HEK293 (cell line): ENCODE measurements around the gene SPRED3.
A peak's percentile ranks its signal among the peaks of the same experiment; 100 is the strongest.

Experiments
- CTCF ChIA-PET: fragments of 350-600 bp; formaldehyde crosslinking; extraction: SDS; loops from one replicate; lab custom pipeline; 2021; ENCODE audit warnings: antibody characterized with exemption; lab: Yijun Ruan, JAX
- POLR2A ChIA-PET: fragments of 300-600 bp; formaldehyde crosslinking; extraction: SDS; loops from one replicate; lab custom pipeline; 2020; ENCODE audit warnings: antibody characterized with exemption, inconsistent platforms; lab: Yijun Ruan, JAX
- H3K27ac ChIP-seq: fragments of 200-500 bp; sonication (Bioruptor generic); 2 replicates; pipeline ENCODE4 v1.5.1; 2014; ENCODE audit warnings: low read depth, low read length, control low read depth, inconsistent platforms; ENCODE audit errors: extremely low read depth
- H3K36me3 ChIP-seq, 2 experiments: fragments of 200-500 bp in 1 of 2; sonication (Bioruptor generic) in 1 of 2; 1 replicate in 1 of 2; 2 replicates in 1 of 2; pipeline ENCODE4 v1.5.1; 2014 to 2017; ENCODE audit warnings: inconsistent platforms in 2 of 2, low read length in 2 of 2; ENCODE audit not compliant: control insufficient read depth in 2 of 2, insufficient read depth in 1 of 2
- H3K4me1 ChIP-seq: fragments of 200-500 bp; sonication (Bioruptor generic); 2 replicates; pipeline ENCODE4 v1.5.1; 2014; ENCODE audit warnings: mild to moderate bottlenecking, low read length, inconsistent platforms; ENCODE audit not compliant: control insufficient read depth, insufficient read depth
- H3K4me3 ChIP-seq: 2 replicates; pipeline ENCODE4 v1.5.1; 2011; ENCODE audit warnings: low read depth, mild to moderate bottlenecking, control low read depth, low read length, moderate library complexity
- H3K9me3 ChIP-seq: fragments of 200-500 bp; sonication (Bioruptor generic); 2 replicates; pipeline ENCODE4 v1.5.1; 2014; ENCODE audit warnings: low read depth, low read length, inconsistent platforms; ENCODE audit not compliant: control insufficient read depth, insufficient read depth
- GLIS1 ChIP-seq: fragments of 450-650 bp; formaldehyde crosslinking; IDR thresholded peaks from 2 replicates; pipeline ENCODE4 v1.5.1; 2016; ENCODE audit warnings: missing biosample characterization, missing genetic modification characterization
- HOXD13 ChIP-seq: sonication (generic); formaldehyde crosslinking; IDR thresholded peaks from 2 replicates; pipeline ENCODE4 v1.8.0; 2022; ENCODE audit warnings: missing genetic modification reagents, borderline replicate concordance
- OSR2 ChIP-seq: fragments of 450-650 bp; formaldehyde crosslinking; IDR thresholded peaks from 2 replicates; pipeline ENCODE4 v1.5.1; 2016; ENCODE audit warnings: missing biosample characterization, missing genetic modification characterization
- SP7 ChIP-seq: fragments of 450-650 bp; formaldehyde crosslinking; IDR thresholded peaks from 2 replicates; pipeline ENCODE4 v1.5.1; 2016; ENCODE audit warnings: missing biosample characterization, missing genetic modification characterization
- ZBTB8A ChIP-seq: fragments of 450-650 bp; formaldehyde crosslinking; IDR thresholded peaks from 2 replicates; pipeline ENCODE4 v1.5.1; 2016; ENCODE audit warnings: missing biosample characterization, missing genetic modification characterization
- ZFP41 ChIP-seq: fragments of 450-650 bp; formaldehyde crosslinking; IDR thresholded peaks from 2 replicates; pipeline ENCODE4 v1.5.1; 2016; ENCODE audit warnings: missing biosample characterization, missing genetic modification characterization, borderline replicate concordance
- ZNF133 ChIP-seq: fragments of 450-650 bp; formaldehyde crosslinking; IDR thresholded peaks from 2 replicates; pipeline ENCODE4 v1.5.1; 2016; ENCODE audit warnings: missing biosample characterization, missing genetic modification characterization
- ZNF146 ChIP-seq: fragments of 450-650 bp; formaldehyde crosslinking; IDR thresholded peaks from 2 replicates; pipeline ENCODE4 v1.5.1; 2016; ENCODE audit warnings: missing biosample characterization, missing genetic modification characterization
- ZNF2 ChIP-seq: fragments of 450-650 bp; formaldehyde crosslinking; IDR thresholded peaks from 2 replicates; pipeline ENCODE4 v1.5.1; 2016; ENCODE audit warnings: missing biosample characterization, missing genetic modification characterization
- ZNF266 ChIP-seq: fragments of 450-650 bp; formaldehyde crosslinking; IDR thresholded peaks from 2 replicates; pipeline ENCODE4 v1.5.1; 2016; ENCODE audit warnings: missing biosample characterization, missing genetic modification characterization, low read depth
- ZNF423 ChIP-seq: fragments of 450-650 bp; formaldehyde crosslinking; IDR thresholded peaks from 2 replicates; pipeline ENCODE4 v1.5.1; 2016; ENCODE audit warnings: missing biosample characterization, missing genetic modification characterization
- ZNF514 ChIP-seq: fragments of 450-650 bp; formaldehyde crosslinking; IDR thresholded peaks from 2 replicates; pipeline ENCODE4 v1.5.1; 2016; ENCODE audit warnings: missing biosample characterization, missing genetic modification characterization
- ZNF548 ChIP-seq: fragments of 450-650 bp; formaldehyde crosslinking; IDR thresholded peaks from 2 replicates; pipeline ENCODE4 v1.5.1; 2016; ENCODE audit warnings: missing biosample characterization, missing genetic modification characterization
- ZNF621 ChIP-seq: fragments of 450-650 bp; formaldehyde crosslinking; IDR thresholded peaks from 2 replicates; pipeline ENCODE4 v1.5.1; 2017; ENCODE audit warnings: missing biosample characterization, missing genetic modification characterization
- ZNF670 ChIP-seq: fragments of 450-650 bp; formaldehyde crosslinking; IDR thresholded peaks from 2 replicates; pipeline ENCODE4 v1.5.1; 2016; ENCODE audit warnings: missing biosample characterization, missing genetic modification characterization, low read depth
- ZSCAN16 ChIP-seq: fragments of 450-650 bp; formaldehyde crosslinking; IDR thresholded peaks from 2 replicates; pipeline ENCODE4 v1.5.1; 2016; ENCODE audit warnings: missing biosample characterization, missing genetic modification characterization
- TF ChIP-seq, protein P1 (sequence below): fragments of 450-650 bp; formaldehyde crosslinking; IDR thresholded peaks from 2 replicates; pipeline ENCODE4 v1.5.1; 2017; ENCODE audit warnings: missing biosample characterization, missing genetic modification characterization
- TF ChIP-seq, protein P2 (sequence below): fragments of 450-650 bp; formaldehyde crosslinking; IDR thresholded peaks from 2 replicates; pipeline ENCODE4 v1.5.1; 2016; ENCODE audit warnings: missing biosample characterization, missing genetic modification characterization
- TF ChIP-seq, protein P3 (sequence below): fragments of 450-650 bp; formaldehyde crosslinking; IDR thresholded peaks from 2 replicates; pipeline ENCODE4 v1.5.1; 2016; ENCODE audit warnings: missing biosample characterization, missing genetic modification characterization, borderline replicate concordance
- TF ChIP-seq, protein P4 (sequence below): fragments of 450-650 bp; formaldehyde crosslinking; IDR thresholded peaks from 2 replicates; pipeline ENCODE4 v1.5.0; 2017; ENCODE audit warnings: missing biosample characterization, missing genetic modification characterization, borderline replicate concordance
- TF ChIP-seq, protein P5 (sequence below): fragments of 450-650 bp; formaldehyde crosslinking; IDR thresholded peaks from 2 replicates; pipeline ENCODE4 v1.5.1; 2016; ENCODE audit warnings: missing biosample characterization, missing genetic modification characterization
- TF ChIP-seq, protein P6 (sequence below): fragments of 450-650 bp; IDR thresholded peaks from 2 replicates; pipeline ENCODE4 v1.5.1; 2018; ENCODE audit warnings: missing biosample characterization, mild to moderate bottlenecking, missing genetic modification characterization

The SPRED3 gene

DNA sequence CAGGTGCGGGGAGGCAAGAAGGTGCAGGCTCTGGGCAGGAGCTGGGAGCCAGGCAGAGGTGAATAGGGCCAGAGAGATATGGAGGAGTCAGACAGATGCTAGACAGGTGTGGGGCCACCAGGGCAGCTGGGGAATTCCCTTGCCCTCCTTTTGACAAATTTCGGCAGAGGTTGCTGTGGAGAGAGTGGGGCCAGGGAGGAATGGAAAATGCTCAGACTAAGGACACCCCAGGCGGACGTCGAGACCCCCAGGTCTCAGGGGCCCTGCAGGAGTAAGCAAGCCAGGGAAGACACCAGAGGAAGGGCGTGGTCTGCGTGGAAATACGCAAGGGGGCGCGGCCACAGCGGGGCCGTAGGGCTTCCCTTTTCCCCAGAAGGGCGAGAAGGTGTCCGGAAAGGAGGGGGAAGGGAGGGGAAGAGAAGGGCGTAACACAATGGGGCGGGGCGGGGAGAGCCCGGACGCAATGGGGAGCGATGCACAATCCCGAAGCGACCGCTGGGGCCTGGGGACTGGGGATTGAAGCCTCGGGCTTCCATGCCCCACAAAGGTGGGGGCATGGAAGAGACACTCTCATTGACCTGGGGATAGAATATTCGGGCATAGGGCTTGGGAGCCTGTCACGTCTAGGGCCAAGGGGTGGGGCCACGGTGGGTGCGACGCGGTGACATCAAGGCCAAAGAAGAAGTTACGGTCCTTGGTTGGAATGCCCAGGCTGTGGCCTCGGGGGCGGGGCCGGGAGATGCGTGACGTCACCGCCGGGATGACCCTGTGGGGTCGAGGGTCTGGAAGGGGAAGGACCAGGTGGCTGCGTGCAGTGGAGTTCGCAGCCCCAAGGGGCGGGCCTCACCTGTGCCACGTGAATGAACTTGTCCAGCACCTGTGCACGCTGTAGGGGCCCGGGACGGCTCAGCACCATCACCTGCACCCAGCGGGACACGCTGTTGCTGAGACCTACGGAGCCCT, 29.3 kb downstream of the SPRED3 start:
- H3K36me3 ChIP-seq, result no peaks in the 10 kb centered on the region
- no peaks in the 10 kb centered on the region for H3K9me3 ChIP-seq
- no peak overlapping the region; the same call in 1 of the 2 replicates for H3K27ac ChIP-seq
- CTCF ChIA-PET, result interaction anchor here (0.8 to 3.4 kb wide), 4 partner anchors 14 to 216 kb away, joined by 3 to 32 read pairs (median 4); partner anchors contain the start of gene FAM98C
- POLR2A ChIA-PET, result interaction anchor here (0.6 to 0.7 kb wide), 2 partner anchors 15 to 414 kb away, joined by 3 to 4 read pairs; partner anchors contain the start of gene FAM98C
- H3K4me1 ChIP-seq, result peaks cover 11% of the 10 kb centered on the region
- H3K4me3 ChIP-seq, result peak overlapping the region; percentile 21
- TF ChIP-seq, protein P1, sequence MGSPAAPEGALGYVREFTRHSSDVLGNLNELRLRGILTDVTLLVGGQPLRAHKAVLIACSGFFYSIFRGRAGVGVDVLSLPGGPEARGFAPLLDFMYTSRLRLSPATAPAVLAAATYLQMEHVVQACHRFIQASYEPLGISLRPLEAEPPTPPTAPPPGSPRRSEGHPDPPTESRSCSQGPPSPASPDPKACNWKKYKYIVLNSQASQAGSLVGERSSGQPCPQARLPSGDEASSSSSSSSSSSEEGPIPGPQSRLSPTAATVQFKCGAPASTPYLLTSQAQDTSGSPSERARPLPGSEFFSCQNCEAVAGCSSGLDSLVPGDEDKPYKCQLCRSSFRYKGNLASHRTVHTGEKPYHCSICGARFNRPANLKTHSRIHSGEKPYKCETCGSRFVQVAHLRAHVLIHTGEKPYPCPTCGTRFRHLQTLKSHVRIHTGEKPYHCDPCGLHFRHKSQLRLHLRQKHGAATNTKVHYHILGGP (tag by site-specific recombination), result no peak
- TF ChIP-seq, protein P2, sequence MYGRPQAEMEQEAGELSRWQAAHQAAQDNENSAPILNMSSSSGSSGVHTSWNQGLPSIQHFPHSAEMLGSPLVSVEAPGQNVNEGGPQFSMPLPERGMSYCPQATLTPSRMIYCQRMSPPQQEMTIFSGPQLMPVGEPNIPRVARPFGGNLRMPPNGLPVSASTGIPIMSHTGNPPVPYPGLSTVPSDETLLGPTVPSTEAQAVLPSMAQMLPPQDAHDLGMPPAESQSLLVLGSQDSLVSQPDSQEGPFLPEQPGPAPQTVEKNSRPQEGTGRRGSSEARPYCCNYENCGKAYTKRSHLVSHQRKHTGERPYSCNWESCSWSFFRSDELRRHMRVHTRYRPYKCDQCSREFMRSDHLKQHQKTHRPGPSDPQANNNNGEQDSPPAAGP (tag by site-specific recombination), result peak; percentile 42; the same call in 1 of the 2 replicates
- TF ChIP-seq ZNF670 (tag by site-specific recombination) (no peak), HOXD13 (CRISPR knock-in tag) (no peak), ZBTB8A (peak; percentile 94), ZSCAN16 (tag by site-specific recombination) (no peak), ZNF621 (tag by site-specific recombination) (no peak), SP7 (tag by site-specific recombination) (peak; percentile 62; the same call in 1 of the 2 replicates), ZNF266 (no peak), ZNF548 (tag by site-specific recombination) (no peak), ZNF423 (tag by site-specific recombination) (no peak), ZFP41 (tag by site-specific recombination) (no peak), ZNF514 (no peak), ZNF146 (tag by site-specific recombination) (no peak), ZNF2 (tag by site-specific recombination) (no peak), ZNF133 (tag by site-specific recombination) (no peak), GLIS1 (peak; percentile 59), OSR2 (tag by site-specific recombination) (no peak)
- TF ChIP-seq, protein P3, sequence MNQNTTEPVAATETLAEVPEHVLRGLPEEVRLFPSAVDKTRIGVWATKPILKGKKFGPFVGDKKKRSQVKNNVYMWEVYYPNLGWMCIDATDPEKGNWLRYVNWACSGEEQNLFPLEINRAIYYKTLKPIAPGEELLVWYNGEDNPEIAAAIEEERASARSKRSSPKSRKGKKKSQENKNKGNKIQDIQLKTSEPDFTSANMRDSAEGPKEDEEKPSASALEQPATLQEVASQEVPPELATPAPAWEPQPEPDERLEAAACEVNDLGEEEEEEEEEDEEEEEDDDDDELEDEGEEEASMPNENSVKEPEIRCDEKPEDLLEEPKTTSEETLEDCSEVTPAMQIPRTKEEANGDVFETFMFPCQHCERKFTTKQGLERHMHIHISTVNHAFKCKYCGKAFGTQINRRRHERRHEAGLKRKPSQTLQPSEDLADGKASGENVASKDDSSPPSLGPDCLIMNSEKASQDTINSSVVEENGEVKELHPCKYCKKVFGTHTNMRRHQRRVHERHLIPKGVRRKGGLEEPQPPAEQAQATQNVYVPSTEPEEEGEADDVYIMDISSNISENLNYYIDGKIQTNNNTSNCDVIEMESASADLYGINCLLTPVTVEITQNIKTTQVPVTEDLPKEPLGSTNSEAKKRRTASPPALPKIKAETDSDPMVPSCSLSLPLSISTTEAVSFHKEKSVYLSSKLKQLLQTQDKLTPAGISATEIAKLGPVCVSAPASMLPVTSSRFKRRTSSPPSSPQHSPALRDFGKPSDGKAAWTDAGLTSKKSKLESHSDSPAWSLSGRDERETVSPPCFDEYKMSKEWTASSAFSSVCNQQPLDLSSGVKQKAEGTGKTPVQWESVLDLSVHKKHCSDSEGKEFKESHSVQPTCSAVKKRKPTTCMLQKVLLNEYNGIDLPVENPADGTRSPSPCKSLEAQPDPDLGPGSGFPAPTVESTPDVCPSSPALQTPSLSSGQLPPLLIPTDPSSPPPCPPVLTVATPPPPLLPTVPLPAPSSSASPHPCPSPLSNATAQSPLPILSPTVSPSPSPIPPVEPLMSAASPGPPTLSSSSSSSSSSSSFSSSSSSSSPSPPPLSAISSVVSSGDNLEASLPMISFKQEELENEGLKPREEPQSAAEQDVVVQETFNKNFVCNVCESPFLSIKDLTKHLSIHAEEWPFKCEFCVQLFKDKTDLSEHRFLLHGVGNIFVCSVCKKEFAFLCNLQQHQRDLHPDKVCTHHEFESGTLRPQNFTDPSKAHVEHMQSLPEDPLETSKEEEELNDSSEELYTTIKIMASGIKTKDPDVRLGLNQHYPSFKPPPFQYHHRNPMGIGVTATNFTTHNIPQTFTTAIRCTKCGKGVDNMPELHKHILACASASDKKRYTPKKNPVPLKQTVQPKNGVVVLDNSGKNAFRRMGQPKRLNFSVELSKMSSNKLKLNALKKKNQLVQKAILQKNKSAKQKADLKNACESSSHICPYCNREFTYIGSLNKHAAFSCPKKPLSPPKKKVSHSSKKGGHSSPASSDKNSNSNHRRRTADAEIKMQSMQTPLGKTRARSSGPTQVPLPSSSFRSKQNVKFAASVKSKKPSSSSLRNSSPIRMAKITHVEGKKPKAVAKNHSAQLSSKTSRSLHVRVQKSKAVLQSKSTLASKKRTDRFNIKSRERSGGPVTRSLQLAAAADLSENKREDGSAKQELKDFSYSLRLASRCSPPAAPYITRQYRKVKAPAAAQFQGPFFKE (tag by site-specific recombination), result peak; percentile 88; the same call in 1 of the 2 replicates
- TF ChIP-seq, protein P4, sequence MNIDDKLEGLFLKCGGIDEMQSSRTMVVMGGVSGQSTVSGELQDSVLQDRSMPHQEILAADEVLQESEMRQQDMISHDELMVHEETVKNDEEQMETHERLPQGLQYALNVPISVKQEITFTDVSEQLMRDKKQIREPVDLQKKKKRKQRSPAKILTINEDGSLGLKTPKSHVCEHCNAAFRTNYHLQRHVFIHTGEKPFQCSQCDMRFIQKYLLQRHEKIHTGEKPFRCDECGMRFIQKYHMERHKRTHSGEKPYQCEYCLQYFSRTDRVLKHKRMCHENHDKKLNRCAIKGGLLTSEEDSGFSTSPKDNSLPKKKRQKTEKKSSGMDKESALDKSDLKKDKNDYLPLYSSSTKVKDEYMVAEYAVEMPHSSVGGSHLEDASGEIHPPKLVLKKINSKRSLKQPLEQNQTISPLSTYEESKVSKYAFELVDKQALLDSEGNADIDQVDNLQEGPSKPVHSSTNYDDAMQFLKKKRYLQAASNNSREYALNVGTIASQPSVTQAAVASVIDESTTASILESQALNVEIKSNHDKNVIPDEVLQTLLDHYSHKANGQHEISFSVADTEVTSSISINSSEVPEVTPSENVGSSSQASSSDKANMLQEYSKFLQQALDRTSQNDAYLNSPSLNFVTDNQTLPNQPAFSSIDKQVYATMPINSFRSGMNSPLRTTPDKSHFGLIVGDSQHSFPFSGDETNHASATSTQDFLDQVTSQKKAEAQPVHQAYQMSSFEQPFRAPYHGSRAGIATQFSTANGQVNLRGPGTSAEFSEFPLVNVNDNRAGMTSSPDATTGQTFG (tag by site-specific recombination), result no peak; the same call in 1 of the 2 replicates
- TF ChIP-seq, protein P5, sequence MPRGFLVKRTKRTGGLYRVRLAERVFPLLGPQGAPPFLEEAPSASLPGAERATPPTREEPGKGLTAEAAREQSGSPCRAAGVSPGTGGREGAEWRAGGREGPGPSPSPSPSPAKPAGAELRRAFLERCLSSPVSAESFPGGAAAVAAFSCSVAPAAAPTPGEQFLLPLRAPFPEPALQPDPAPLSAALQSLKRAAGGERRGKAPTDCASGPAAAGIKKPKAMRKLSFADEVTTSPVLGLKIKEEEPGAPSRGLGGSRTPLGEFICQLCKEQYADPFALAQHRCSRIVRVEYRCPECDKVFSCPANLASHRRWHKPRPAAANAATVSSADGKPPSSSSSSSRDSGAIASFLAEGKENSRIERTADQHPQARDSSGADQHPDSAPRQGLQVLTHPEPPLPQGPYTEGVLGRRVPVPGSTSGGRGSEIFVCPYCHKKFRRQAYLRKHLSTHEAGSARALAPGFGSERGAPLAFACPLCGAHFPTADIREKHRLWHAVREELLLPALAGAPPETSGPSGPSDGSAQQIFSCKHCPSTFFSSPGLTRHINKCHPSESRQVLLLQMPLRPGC (tag by site-specific recombination), result no peak
- TF ChIP-seq, protein P6, sequence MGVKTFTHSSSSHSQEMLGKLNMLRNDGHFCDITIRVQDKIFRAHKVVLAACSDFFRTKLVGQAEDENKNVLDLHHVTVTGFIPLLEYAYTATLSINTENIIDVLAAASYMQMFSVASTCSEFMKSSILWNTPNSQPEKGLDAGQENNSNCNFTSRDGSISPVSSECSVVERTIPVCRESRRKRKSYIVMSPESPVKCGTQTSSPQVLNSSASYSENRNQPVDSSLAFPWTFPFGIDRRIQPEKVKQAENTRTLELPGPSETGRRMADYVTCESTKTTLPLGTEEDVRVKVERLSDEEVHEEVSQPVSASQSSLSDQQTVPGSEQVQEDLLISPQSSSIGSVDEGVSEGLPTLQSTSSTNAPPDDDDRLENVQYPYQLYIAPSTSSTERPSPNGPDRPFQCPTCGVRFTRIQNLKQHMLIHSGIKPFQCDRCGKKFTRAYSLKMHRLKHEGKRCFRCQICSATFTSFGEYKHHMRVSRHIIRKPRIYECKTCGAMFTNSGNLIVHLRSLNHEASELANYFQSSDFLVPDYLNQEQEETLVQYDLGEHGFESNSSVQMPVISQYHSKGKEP, result no peak
